Breast epithelium (tissue), 3 donors: ENCODE measurements around the gene ZNF772.
"Not testable (repeated sequence)": the region's sequence is repeated elsewhere in the genome, so short reads cannot be mapped to it uniquely, and the experiment has no call there.

Experiments
- POLR2A ChIP-seq: fragments of 450-650 bp; IDR thresholded peaks from one replicate; pipeline ENCODE4 v1.6.1; 2016; ENCODE audit warnings: antibody characterized with exemption, mild to moderate bottlenecking, moderate library complexity
- TF ChIP-seq, protein P1 (sequence below), 3 donors: fragments of 450-650 bp; IDR thresholded peaks; one replicate each; pipeline ENCODE4 v1.5.1; 2016 to 2017; ENCODE audit warnings: antibody characterized with exemption in 3 of 3, mild to moderate bottlenecking in 3 of 3, moderate library complexity in 3 of 3

DNA sequence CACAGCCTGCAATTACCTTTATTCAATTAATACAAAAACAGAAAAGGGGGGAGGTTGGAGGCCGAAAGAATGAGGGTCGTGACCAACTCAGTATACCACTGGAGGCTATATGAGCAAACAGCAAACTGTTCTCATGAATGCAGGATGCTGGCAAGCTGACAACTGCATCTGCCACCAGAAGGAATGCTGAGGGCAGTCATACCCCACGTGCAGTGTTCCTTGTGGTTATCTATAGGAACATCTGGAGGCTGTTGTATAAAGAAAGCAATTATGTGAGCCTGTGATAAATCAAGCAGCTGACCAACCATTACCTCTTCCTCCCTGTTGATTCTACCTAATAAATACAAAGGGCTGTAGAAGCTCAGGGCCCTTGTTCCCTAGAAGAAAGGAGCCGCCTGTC is 40.7 kb upstream of the ZNF772 start:
- TF ChIP-seq POLR2A, result not testable (repeated sequence)
- TF ChIP-seq, protein P1, sequence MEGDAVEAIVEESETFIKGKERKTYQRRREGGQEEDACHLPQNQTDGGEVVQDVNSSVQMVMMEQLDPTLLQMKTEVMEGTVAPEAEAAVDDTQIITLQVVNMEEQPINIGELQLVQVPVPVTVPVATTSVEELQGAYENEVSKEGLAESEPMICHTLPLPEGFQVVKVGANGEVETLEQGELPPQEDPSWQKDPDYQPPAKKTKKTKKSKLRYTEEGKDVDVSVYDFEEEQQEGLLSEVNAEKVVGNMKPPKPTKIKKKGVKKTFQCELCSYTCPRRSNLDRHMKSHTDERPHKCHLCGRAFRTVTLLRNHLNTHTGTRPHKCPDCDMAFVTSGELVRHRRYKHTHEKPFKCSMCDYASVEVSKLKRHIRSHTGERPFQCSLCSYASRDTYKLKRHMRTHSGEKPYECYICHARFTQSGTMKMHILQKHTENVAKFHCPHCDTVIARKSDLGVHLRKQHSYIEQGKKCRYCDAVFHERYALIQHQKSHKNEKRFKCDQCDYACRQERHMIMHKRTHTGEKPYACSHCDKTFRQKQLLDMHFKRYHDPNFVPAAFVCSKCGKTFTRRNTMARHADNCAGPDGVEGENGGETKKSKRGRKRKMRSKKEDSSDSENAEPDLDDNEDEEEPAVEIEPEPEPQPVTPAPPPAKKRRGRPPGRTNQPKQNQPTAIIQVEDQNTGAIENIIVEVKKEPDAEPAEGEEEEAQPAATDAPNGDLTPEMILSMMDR (IDR thresholded peaks at IDR 0.05), result not testable (repeated sequence)
